Spleen (tissue), 11 donors: ENCODE data around the gene RNU1-1. TPM values are rescaled to one million over a fixed set of nuclear protein-coding genes. Genes with fewer than 3 reads are reported as not detected.
"Not testable (repeated sequence)": the region's sequence is repeated elsewhere in the genome, so short reads cannot be mapped to it uniquely, and the experiment has no call there.

Experiments used
- DNase-seq: peaks from one replicate; pipeline ENCODE4 v3.0.0-alpha.2; 2020
- H3K27ac ChIP-seq, 8 donors: fragments of 200-600 bp; sonication (generic) in 7 of 8; 1 replicate in 4 of 8; 2 replicates in 4 of 8; pipeline versions ENCODE4 v1.5.0 to v1.8.0; 2016 to 2021; ENCODE audit warnings: inconsistent platforms in 4 of 8, mild to moderate bottlenecking in 4 of 8, moderate library complexity in 1 of 8
- H3K27me3 ChIP-seq, 7 donors: fragments of 200-600 bp; sonication (generic) in 6 of 7; replicated peaks in 1 of 7; 1 replicate in 4 of 7; 2 replicates in 3 of 7; pipeline versions ENCODE4 v1.5.0 to v1.8.0; 2016 to 2021; ENCODE audit warnings: inconsistent platforms in 3 of 7, mild to moderate bottlenecking in 1 of 7
- H3K36me3 ChIP-seq, 6 donors: fragments of 200-600 bp; sonication (generic) in 5 of 6; 1 replicate in 4 of 6; 2 replicates in 2 of 6; pipeline versions ENCODE4 v1.5.0 to v1.8.0; 2016 to 2021; ENCODE audit warnings: inconsistent platforms in 2 of 6
- H3K4me1 ChIP-seq, 6 donors: fragments of 200-600 bp; sonication (generic) in 5 of 6; 1 replicate in 3 of 6; 2 replicates in 3 of 6; pipeline versions ENCODE4 v1.5.0 to v1.8.0; 2016 to 2021; ENCODE audit warnings: inconsistent platforms in 3 of 6
- H3K4me3 ChIP-seq, 8 donors: fragments of 200-600 bp; sonication (generic) in 7 of 8; 1 replicate in 4 of 8; 2 replicates in 4 of 8; pipeline versions ENCODE4 v1.5.0 to v1.8.0; 2016 to 2021; ENCODE audit warnings: inconsistent platforms in 4 of 8, mild to moderate bottlenecking in 4 of 8, moderate library complexity in 2 of 8
- H3K9me3 ChIP-seq, 8 donors: fragments of 200-600 bp; sonication (generic) in 7 of 8; 1 replicate in 4 of 8; 2 replicates in 4 of 8; pipeline versions ENCODE4 v1.5.0 to v1.8.0; 2016 to 2021; ENCODE audit warnings: inconsistent platforms in 4 of 8
- CTCF ChIP-seq, 11 experiments: fragments of 200-600 bp in 7 of 11; fragments of 450-650 bp in 4 of 11; sonication (generic) in 4 of 11; IDR thresholded peaks in 8 of 11; conservative IDR thresholded peaks in 3 of 11; 1 replicate in 7 of 11; 2 replicates in 4 of 11; pipeline versions ENCODE4 v1.4.0 to v1.8.0; 2016 to 2021; ENCODE audit warnings: antibody characterized with exemption in 11 of 11, inconsistent platforms in 4 of 11, mild to moderate bottlenecking in 1 of 11
- POLR2A ChIP-seq, 3 donors: fragments of 450-650 bp; IDR thresholded peaks; one replicate each; pipeline ENCODE4 v1.5.1; 2017; ENCODE audit warnings: antibody characterized with exemption in 3 of 3, mild to moderate bottlenecking in 1 of 3
- POLR2AphosphoS5 ChIP-seq, 3 donors: sonication (generic); formaldehyde crosslinking; IDR thresholded peaks; one replicate each; pipeline ENCODE4 v1.5.1; 2017; ENCODE audit warnings: antibody characterized with exemption in 3 of 3
- whole genome bisulfite sequencing, 5 donors: extraction: QIAGEN DNeasy Blood & Tissue Kit in 3 of 5; methylation state at CpG; one replicate each; pipeline versions ENCODE4 v1.1.5 to v1.1.7; 2013 to 2018; 5-methylcytosine and 5-hydroxymethylcytosine counted together
- intact Hi-C: fragments of 100-400 bp; cut with DNase I; formaldehyde crosslinking; loops from one replicate; pipeline ENCODE4 v1.15.0; 2023; ENCODE audit warnings: low total_unique reads
- polyA plus RNA-seq, 3 donors: library from polyadenylated mRNA; stranded (reverse); fragments of 200-250 nt; gene quantifications; one replicate each; pipeline ENCODE4 v1.2.1, GENCODE V29; 2013
- total RNA-seq, 7 donors: library from RNA; depleted of rRNA in 3 of 7; stranded (reverse); fragments of >200 nt in 3 of 7; fragmentation: NEBNext Ultra II Directional in 4 of 7; extraction: Animal tissue kit (Norgen Biotek cat#: 25700) in 4 of 7; gene quantifications; one replicate each; pipeline versions ENCODE4 v1.1.0 to v1.2.1, GENCODE V29; 2016 to 2021
- donor health status: healthy with polysubstance abuse.
- donor health status: DM: no; HTN: no; CAD: no; lungs with moderate emphysema.
- donor health status: DM: no; HTN: no; CAD: no.
- donor health status: Bipolar disorder and iron deficiency.
- donor health status: healthy.
- donor health status: DM: no; HTN: no; CAD: no.
- donor health status: DM: yes; HTN: yes; CAD: no.

Gene RNU1-1
- total and polyA plus RNA-seq, 10 donors, result under 0.01 to 8,075 (median 6,234) TPM; not detected in 3

GRCh38 chr1:16521679-16522078, 7.6 kb upstream of the RNU1-1 start:
- 79 to 86% (median 81%) methylated on average over 5 of the region's 5 CpGs for WGBS, 5 donors
- H3K9me3 ChIP-seq, DNase-seq, H3K4me1 ChIP-seq, H3K4me3 ChIP-seq, intact Hi-C loops, H3K27ac ChIP-seq, H3K36me3 ChIP-seq: not testable (repeated sequence)
- H3K27me3 ChIP-seq, result peaks cover 0 to 38% (median 6%) of the 10 kb centered on the region in 7 donors

GRCh38 chr1:16521288-16521583, 7.2 kb upstream of the RNU1-1 start:
- H3K27ac ChIP-seq, result peak overlapping the region in 1 of 8 donors; percentile 1
- no peak for TF ChIP-seq POLR2A (IDR thresholded peaks at IDR 0.05)
- TF ChIP-seq POLR2AphosphoS5 (IDR thresholded peaks at IDR 0.05), result no peak
- no peak for TF ChIP-seq CTCF (IDR thresholded peaks at IDR 0.05 in 8 of 11, conservative IDR thresholded peaks at IDR 0.05 in 3 of 11)
- intact Hi-C loops, result no loop called here
- H3K36me3 ChIP-seq, result no peaks in the 10 kb centered on the region
- peaks cover 0 to 38% (median 6%) of the 10 kb centered on the region in 7 donors for H3K27me3 ChIP-seq
- no peak for DNase-seq
- 57 to 73% (median 61%) methylated on average over 12 of the region's 12 CpGs for WGBS, 5 donors
- H3K9me3 ChIP-seq, result no peaks in the 10 kb centered on the region
- peak overlapping the region in 2 of 8 donors; percentile 18 to 49 for H3K4me3 ChIP-seq
- H3K4me1 ChIP-seq, result peaks cover 0 to 3% (median 0%) of the 10 kb centered on the region in 6 donors

- H3K36me3 ChIP-seq, H3K4me1 ChIP-seq, intact Hi-C loops, H3K9me3 ChIP-seq, DNase-seq: not testable (repeated sequence)
- Histone ChIP-seq H3K27ac (peak overlapping the region in 2 of 8 donors; percentile 1 to 14), H3K4me3 (peak overlapping the region in 2 of 8 donors; percentile 18 to 49), H3K27me3 (peaks cover 0 to 38% (median 6%) of the 10 kb centered on the region in 7 donors)
- WGBS, 5 donors, result 21 to 40% (median 27%) methylated on average over 40 to 48 of the region's 48 CpGs
Measured at GRCh38 chr1:16520435-16521287, 6.6 kb upstream of the RNU1-1 start.

- H3K4me3 ChIP-seq, intact Hi-C loops, H3K4me1 ChIP-seq, H3K9me3 ChIP-seq, H3K27ac ChIP-seq, H3K36me3 ChIP-seq, DNase-seq: not testable (repeated sequence)
- peaks cover 0 to 38% (median 6%) of the 10 kb centered on the region in 7 donors for H3K27me3 ChIP-seq
- 61 to 80% (median 71%) methylated on average over 5 to 6 of the region's 6 CpGs for WGBS, 5 donors
Measured at GRCh38 chr1:16519255-16519951, 5.3 kb upstream of the RNU1-1 start.

- H3K4me1 ChIP-seq, DNase-seq, H3K4me3 ChIP-seq, H3K36me3 ChIP-seq, intact Hi-C loops, H3K27ac ChIP-seq, H3K9me3 ChIP-seq: not testable (repeated sequence)
- 71 to 77% (median 75%) methylated on average over 3 of the region's 3 CpGs for WGBS, 5 donors
- H3K27me3 ChIP-seq, result peaks cover 0 to 38% (median 6%) of the 10 kb centered on the region in 7 donors
Measured at GRCh38 chr1:16518913-16519254, 4.8 kb upstream of the RNU1-1 start.

- peaks cover 0 to 38% (median 6%) of the 10 kb centered on the region in 7 donors for H3K27me3 ChIP-seq
- H3K4me3 ChIP-seq, DNase-seq, intact Hi-C loops, H3K27ac ChIP-seq, H3K36me3 ChIP-seq, H3K9me3 ChIP-seq: not testable (repeated sequence)
- peaks cover 0 to 11% (median 5%) of the 10 kb centered on the region in 6 donors for H3K4me1 ChIP-seq
- 66 to 89% (median 74%) methylated on average over 3 to 5 of the region's 5 CpGs for WGBS, 5 donors
Measured at GRCh38 chr1:16516694-16517410, 2.8 kb upstream of the RNU1-1 start.
